Measurements from ENCODE around the gene G6PC2.
"Not testable (repeated sequence)": the region's sequence is repeated elsewhere in the genome, so short reads cannot be mapped to it uniquely, and the experiment has no call there.

G6PC2 gene

DNA sequence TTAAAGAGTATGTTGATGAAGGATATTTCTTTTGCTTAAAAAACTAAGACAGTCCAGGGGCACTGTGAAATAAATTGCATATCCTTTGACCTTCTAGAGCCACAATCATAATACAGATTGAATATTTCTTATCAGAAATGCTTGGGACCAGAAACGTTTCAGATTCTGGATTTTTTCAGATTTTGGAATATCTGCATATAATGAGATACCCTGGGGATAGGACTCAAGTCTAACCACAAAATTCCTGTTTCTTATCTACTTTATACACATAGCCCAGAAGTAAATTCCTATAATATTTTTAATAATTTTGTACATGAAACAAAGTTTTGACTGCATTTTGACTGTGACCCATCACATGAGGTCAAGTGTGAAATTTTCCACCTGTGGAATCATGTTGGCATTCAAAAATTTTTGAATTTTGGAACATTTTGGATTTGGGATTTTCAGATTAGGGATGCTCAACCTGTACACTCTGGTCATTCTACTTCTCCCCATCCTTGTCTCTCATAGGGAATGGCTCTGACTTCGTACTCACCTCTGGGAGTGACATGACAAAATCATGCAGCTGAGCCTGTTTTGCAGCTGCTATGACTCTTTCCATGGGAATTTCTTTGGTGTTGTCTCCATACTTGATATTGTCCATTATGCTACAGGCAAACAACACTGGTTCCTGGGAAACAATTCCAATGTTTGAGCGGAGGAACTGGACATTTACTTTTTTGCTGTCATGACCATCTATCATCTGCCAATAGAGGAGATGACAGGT is 25.7 kb downstream of the G6PC2 start:
- Histone ChIP-seq H3K9me3 (ENCODE audit: insufficient read depth, low read length) (no peaks in the 10 kb centered on the region), H3K27me3 (ENCODE audit: insufficient read depth, insufficient read length) (no peaks in the 10 kb centered on the region), H3K9ac (ENCODE audit: insufficient read length, low read depth) (no peak overlapping the region), H3K4me3 (ENCODE audit: insufficient read length, low read depth) (no peak overlapping the region), H3K4me1 (ENCODE audit: insufficient read depth, insufficient read length) (no peaks in the 10 kb centered on the region), H3K36me3 (ENCODE audit: insufficient read depth, insufficient read length, low read length) (no peaks in the 10 kb centered on the region)
- no peak for TF ChIP-seq SUZ12 (IDR thresholded peaks at IDR 0.05; ENCODE audit: extremely low read depth, insufficient read depth, insufficient read length)
- TF ChIP-seq YY1 (IDR thresholded peaks at IDR 0.05; ENCODE audit: insufficient read depth, insufficient read length) = no peak
- no peak for TF ChIP-seq ZNF274 (IDR thresholded peaks at IDR 0.05; ENCODE audit: low read depth, low read length)
- DNase-seq (ENCODE audit: low read depth, low spot score) = no peak

DNA sequence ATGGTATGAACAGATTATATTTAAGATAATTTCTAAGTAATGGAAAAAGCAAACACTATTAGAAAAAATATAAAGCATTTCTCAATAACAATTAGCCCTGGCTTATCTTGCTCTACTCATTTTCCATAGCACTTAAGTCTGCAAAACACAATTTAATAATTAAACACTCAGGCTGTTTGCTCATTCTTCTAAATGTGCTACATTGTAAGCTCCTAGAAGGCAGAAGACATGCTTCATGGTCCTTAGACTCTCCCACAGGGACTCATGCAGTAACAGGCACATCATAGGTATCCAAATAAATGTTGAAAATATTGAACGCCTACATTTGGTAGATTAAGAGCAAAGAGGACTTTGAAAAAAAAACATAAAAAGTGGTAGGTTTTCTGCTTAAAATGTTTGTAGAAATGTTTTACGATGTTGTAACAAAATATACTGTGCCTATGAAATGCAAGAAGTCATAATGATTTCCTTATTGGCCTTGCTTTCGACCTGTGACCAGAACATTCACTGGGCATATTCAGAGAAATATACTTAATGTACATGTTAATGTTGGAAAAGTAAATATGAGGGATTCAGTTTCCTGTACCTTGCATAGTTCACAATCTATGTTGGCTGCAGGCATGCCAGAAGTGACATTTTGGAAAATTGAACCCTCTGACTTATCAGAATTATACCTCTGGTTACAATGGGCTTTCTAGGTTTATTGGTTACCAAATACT is 27.2 kb downstream of the G6PC2 start:
- Histone ChIP-seq H3K9ac (ENCODE audit: insufficient read length, low read depth) (no peak overlapping the region), H3K36me3 (ENCODE audit: insufficient read depth, insufficient read length, low read length) (no peaks in the 10 kb centered on the region), H3K4me3 (ENCODE audit: insufficient read length, low read depth) (no peak overlapping the region), H3K27me3 (ENCODE audit: insufficient read depth, insufficient read length) (no peaks in the 10 kb centered on the region), H3K4me1 (ENCODE audit: insufficient read depth, insufficient read length) (no peaks in the 10 kb centered on the region), H3K9me3 (ENCODE audit: insufficient read depth, low read length) (no peaks in the 10 kb centered on the region)
- no peak for DNase-seq (ENCODE audit: low read depth, low spot score)
- no peak for TF ChIP-seq SUZ12 (IDR thresholded peaks at IDR 0.05; ENCODE audit: extremely low read depth, insufficient read depth, insufficient read length)
- TF ChIP-seq ZNF274 (IDR thresholded peaks at IDR 0.05; ENCODE audit: low read depth, low read length) = no peak
- no peak for TF ChIP-seq YY1 (IDR thresholded peaks at IDR 0.05; ENCODE audit: insufficient read depth, insufficient read length)

DNA sequence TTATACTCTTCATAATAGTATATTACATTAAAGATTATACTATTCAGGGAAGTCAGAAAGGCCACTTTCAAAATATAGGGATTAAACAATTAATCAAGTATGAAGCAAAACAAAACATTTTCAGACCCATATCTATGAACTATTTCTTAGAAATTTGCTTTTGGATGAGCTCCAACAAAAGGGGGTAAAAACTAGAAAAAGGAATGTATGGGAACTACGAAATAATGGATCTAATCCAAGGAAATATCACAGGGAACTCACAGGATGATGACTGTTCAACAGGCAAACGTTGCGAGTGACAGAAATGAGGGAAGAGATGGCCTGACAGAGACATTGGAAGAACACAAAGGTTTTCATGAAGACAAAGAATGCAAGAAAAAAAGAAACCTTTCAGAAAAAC is 27.9 kb downstream of the G6PC2 start:
- Histone ChIP-seq H3K4me1 (ENCODE audit: insufficient read depth, insufficient read length) (no peaks in the 10 kb centered on the region), H3K36me3 (ENCODE audit: insufficient read depth, insufficient read length, low read length) (no peaks in the 10 kb centered on the region), H3K4me3 (ENCODE audit: insufficient read length, low read depth) (no peak overlapping the region), H3K27me3 (ENCODE audit: insufficient read depth, insufficient read length) (no peaks in the 10 kb centered on the region), H3K9me3 (ENCODE audit: insufficient read depth, low read length) (no peaks in the 10 kb centered on the region), H3K9ac (ENCODE audit: insufficient read length, low read depth) (no peak overlapping the region)
- DNase-seq (ENCODE audit: low read depth, low spot score) = no peak
- TF ChIP-seq ZNF274 (IDR thresholded peaks at IDR 0.05; ENCODE audit: low read depth, low read length) = no peak
- no peak for TF ChIP-seq YY1 (IDR thresholded peaks at IDR 0.05; ENCODE audit: insufficient read depth, insufficient read length)

DNA sequence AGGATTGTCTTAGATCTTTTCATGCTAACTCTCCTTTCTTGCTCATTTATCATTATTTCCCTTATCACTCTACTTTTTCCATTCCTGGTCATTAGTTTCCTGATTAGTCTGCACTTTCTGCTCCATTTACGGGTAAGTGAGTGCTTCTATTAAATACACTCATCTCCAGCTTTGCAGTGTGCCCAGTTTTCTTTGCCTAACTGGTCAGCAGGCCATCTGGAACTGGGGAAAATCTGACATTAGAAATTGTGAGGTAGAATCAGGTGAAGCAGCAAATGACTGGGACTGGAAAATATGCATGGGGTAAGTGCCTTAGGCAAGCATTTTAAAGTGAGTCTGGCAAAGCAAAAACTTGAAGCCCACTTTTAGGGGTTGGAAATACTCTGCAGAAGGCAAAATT is 29.2 kb downstream of the G6PC2 start:
- H3K4me3 ChIP-seq (ENCODE audit: insufficient read length, low read depth) = no peak overlapping the region
- TF ChIP-seq SUZ12 (IDR thresholded peaks at IDR 0.05; ENCODE audit: extremely low read depth, insufficient read depth, insufficient read length) (no peak), YY1 (IDR thresholded peaks at IDR 0.05; ENCODE audit: insufficient read depth, insufficient read length) (no peak), ZNF274 (IDR thresholded peaks at IDR 0.05; ENCODE audit: low read depth, low read length) (no peak)
- H3K9ac ChIP-seq (ENCODE audit: insufficient read length, low read depth) = no peak overlapping the region
- H3K4me1 ChIP-seq (ENCODE audit: insufficient read depth, insufficient read length) = no peaks in the 10 kb centered on the region
- no peak for DNase-seq (ENCODE audit: low read depth, low spot score)
- no peaks in the 10 kb centered on the region for H3K9me3 ChIP-seq (ENCODE audit: insufficient read depth, low read length)
- H3K27me3 ChIP-seq (ENCODE audit: insufficient read depth, insufficient read length) = no peaks in the 10 kb centered on the region
- H3K36me3 ChIP-seq (ENCODE audit: insufficient read depth, insufficient read length, low read length) = no peaks in the 10 kb centered on the region

DNA sequence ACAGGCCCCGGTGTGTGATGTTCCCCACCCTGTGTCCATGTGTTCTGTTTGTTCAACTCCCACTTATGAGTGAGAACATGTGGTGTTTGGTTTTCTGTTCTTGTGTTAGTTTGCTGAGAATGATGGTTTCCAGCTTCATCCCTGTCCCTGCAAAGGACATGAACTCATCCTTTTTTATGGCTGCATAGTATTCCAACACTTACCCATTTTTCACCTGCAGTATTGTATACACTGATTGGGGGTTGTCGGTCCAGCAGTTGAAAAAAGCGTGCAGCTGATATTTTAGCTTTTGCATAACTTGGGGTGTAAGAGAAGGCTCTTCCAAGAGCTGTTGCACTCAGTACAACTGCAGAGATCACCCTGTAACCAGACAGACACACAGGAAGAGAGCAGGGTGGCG is 31.1 kb downstream of the G6PC2 start:
- not testable (repeated sequence) for DNase-seq (ENCODE audit: low read depth, low spot score); H3K9ac ChIP-seq (ENCODE audit: insufficient read length, low read depth); H3K4me1 ChIP-seq (ENCODE audit: insufficient read depth, insufficient read length); H3K4me3 ChIP-seq (ENCODE audit: insufficient read length, low read depth); H3K36me3 ChIP-seq (ENCODE audit: insufficient read depth, insufficient read length, low read length); H3K27me3 ChIP-seq (ENCODE audit: insufficient read depth, insufficient read length); H3K9me3 ChIP-seq (ENCODE audit: insufficient read depth, low read length)

DNA sequence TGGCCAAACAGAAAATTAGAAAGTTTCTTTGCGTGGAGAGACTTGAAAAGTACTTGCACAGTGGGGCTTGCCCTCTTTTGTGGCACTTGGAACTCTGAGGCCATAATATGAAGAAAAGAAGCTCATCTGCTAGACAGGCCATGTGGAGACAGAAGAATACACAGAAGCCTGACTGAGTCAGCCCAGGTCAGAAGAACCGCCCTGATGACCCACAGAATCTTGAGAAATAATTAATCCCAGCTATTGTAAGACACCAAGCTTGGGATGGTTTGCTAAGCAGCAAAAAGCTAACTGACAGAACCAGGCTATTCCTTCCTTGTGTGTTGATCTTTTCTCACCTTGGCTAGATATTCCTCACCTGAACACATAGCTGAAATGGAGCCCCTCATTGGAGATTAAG is 33.7 kb downstream of the G6PC2 start:
- no peak for DNase-seq (ENCODE audit: low read depth, low spot score)
- no peak for TF ChIP-seq YY1 (IDR thresholded peaks at IDR 0.05; ENCODE audit: insufficient read depth, insufficient read length)
- TF ChIP-seq ZNF274 (IDR thresholded peaks at IDR 0.05; ENCODE audit: low read depth, low read length) = no peak
- no peak for TF ChIP-seq SUZ12 (IDR thresholded peaks at IDR 0.05; ENCODE audit: extremely low read depth, insufficient read depth, insufficient read length)
- no peak overlapping the region for H3K9ac ChIP-seq (ENCODE audit: insufficient read length, low read depth)
- no peaks in the 10 kb centered on the region for H3K4me1 ChIP-seq (ENCODE audit: insufficient read depth, insufficient read length)
- no peaks in the 10 kb centered on the region for H3K9me3 ChIP-seq (ENCODE audit: insufficient read depth, low read length)
- no peaks in the 10 kb centered on the region for H3K36me3 ChIP-seq (ENCODE audit: insufficient read depth, insufficient read length, low read length)
- H3K27me3 ChIP-seq (ENCODE audit: insufficient read depth, insufficient read length) = no peaks in the 10 kb centered on the region
- H3K4me3 ChIP-seq (ENCODE audit: insufficient read length, low read depth) = no peak overlapping the region

DNA sequence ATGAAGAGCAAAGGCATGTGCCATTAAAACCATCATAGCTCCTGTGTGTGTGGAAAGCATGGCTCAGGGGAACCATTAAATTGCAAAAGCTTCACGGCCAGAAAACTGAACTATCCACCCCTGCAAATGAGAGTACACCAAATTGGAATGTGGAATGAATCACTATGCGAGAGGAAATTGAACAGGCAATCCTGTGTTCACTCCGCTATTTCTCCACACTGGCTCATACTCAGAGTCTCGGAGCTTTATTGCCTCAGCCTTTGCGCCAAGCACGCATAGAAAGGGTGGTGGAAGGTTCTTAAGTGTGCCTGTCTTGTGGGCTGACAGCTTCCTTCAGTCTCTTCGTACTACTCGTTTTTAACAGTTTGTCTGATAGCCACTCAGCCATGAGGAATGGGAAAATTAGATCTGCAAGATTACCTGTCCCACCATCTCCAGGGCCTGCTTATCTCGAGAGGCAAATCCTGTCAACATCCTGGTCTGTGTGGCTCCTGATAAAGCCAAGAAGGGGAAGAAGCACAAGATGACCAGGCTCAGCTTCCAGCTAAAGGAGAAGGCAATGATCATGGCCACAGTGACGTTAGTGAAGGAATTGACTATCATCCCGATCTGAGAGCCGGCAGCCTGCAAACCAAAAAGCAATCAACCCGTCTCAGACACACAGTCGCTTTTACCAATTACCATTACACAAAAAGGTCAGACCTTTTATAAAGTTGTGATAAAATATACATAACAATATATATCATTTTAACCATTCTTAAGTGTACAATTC is 34.9 kb downstream of the G6PC2 start:
- Histone ChIP-seq H3K9me3 (ENCODE audit: insufficient read depth, low read length) (no peaks in the 10 kb centered on the region), H3K4me3 (ENCODE audit: insufficient read length, low read depth) (no peak overlapping the region), H3K27me3 (ENCODE audit: insufficient read depth, insufficient read length) (no peaks in the 10 kb centered on the region), H3K9ac (ENCODE audit: insufficient read length, low read depth) (no peak overlapping the region), H3K4me1 (ENCODE audit: insufficient read depth, insufficient read length) (no peaks in the 10 kb centered on the region), H3K36me3 (ENCODE audit: insufficient read depth, insufficient read length, low read length) (no peaks in the 10 kb centered on the region)
- DNase-seq (ENCODE audit: low read depth, low spot score) = no peak
- no peak for TF ChIP-seq YY1 (IDR thresholded peaks at IDR 0.05; ENCODE audit: insufficient read depth, insufficient read length)
- TF ChIP-seq SUZ12 (IDR thresholded peaks at IDR 0.05; ENCODE audit: extremely low read depth, insufficient read depth, insufficient read length) = no peak
- TF ChIP-seq ZNF274 (IDR thresholded peaks at IDR 0.05; ENCODE audit: low read depth, low read length) = no peak

Data from NT2/D1 (cell line).